Epidermal melanocyte (primary cell): ENCODE measurements around the gene TMEM41B.
"Not testable (repeated sequence)": the region's sequence is repeated elsewhere in the genome, so short reads cannot be mapped to it uniquely, and the experiment has no call there.

ENCODE experiments used
- DNase-seq: peaks from one replicate; pipeline ENCODE4 v3.0.0; 2011; ENCODE audit warnings: low spot score; ENCODE audit not compliant: insufficient read length

TMEM41B gene

GRCh38 chr11:9314291-9315077 is at the start of gene TMEM41B:
TMEM41B (minus strand) TSS chr11:9314593; CDS start chr11:9314441, 152 bp downstream.
- peak; percentile 97 for DNase-seq

DNA sequence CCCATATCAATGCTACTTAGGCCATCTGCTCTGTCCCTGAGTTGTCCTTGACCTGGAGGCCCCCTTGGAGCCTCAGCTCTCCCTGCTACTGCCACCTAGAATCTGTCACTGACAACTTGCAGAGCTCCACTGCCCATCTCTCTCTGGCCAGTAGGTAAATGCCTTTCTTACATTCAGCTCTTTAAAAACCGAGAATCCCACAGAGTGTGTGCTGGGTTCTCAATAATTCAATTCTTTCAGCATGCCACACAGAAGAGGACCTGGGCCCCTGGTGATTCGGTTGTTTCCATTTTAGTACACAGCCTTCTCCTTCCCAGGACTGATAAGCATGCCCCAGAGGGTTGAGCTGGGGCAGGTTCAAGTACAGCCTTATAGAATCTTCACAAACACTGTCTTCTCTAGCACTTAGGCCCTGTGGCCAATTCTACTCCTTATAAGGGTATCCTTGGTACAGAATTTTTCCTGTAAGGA is 48.0 kb upstream of the TMEM41B start:
- DNase-seq: no peak

DNA sequence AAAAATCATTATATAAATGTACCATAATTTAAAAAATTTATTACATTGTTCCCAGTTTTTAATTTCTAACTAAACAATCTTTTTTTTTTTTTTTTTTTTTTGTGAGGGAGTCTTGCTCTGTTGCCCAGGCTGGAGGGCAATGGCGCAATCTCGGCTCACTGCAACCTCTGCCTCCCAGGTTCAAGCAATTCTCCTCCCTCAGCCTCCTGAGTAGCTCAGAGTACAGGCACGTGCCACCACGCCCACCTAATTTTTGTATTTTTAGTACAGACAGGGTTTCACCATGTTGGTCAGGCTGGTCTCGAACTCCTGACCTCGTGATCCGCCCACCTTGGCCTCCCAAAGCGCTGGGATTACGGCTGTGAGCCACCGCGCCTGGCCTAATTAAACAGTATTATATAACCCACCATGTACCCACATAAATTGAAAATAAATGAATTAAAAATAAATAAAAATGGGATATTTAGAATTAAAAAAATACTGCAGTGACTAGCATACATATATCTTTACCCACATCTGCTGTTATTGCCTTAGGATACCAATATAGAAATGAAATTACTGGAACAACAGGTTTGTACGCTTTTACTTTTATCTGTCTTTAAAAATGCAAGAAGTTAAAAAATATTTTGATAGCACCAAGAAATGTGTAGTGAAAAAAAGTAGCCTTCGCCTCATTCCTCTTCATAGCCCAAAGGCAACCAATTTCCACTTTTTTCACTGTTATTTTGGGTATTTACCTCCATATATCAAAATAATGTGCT is 46.6 kb upstream of the TMEM41B start:
- not testable (repeated sequence) for DNase-seq

- no peak for DNase-seq
These were observed 42.6 kb upstream of the TMEM41B start for GRCh38 chr11:9357041-9357440.

- no peak for DNase-seq
These were observed 37.0 kb upstream of the TMEM41B start for GRCh38 chr11:9351321-9351881.

GRCh38 chr11:9347779-9348178 is 33.4 kb upstream of the TMEM41B start:
- not testable (repeated sequence) for DNase-seq

GRCh38 chr11:9347100-9347499 is 32.7 kb upstream of the TMEM41B start:
- no peak for DNase-seq

GRCh38 chr11:9344061-9344680 is 29.8 kb upstream of the TMEM41B start:
- no peak for DNase-seq

GRCh38 chr11:9341638-9342178 is 27.3 kb upstream of the TMEM41B start:
- no peak for DNase-seq

- DNase-seq: no peak
These were observed 18.3 kb upstream of the TMEM41B start for GRCh38 chr11:9332655-9333054.

- DNase-seq: no peak
These were observed 16.3 kb upstream of the TMEM41B start for GRCh38 chr11:9330387-9331384.

GRCh38 chr11:9320047-9320446 is 5.7 kb upstream of the TMEM41B start:
- DNase-seq: no peak

GRCh38 chr11:9319377-9320001 is 5.1 kb upstream of the TMEM41B start:
- DNase-seq: not testable (repeated sequence)

GRCh38 chr11:9318442-9319376 is 4.3 kb upstream of the TMEM41B start:
- DNase-seq: not testable (repeated sequence)

DNA sequence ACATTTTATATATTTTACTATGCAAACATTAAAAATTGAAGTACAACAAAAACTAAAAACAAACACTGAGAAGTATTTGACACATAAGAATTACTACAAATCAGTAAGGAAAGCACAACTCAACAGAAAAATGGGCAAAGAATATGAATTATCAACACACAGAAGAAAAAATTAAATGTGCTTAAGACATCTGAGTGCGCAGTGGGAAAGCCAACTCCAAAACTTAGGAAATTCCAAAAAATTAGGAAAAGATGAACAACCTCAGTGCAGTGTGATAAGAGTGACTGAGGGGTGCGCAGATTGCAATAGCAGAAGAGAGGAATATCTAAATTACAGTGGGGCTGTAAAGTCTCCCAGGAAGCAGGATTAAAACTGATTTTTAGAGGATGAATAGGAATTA is 1.9 kb upstream of the TMEM41B start:
- DNase-seq: no peak

DNA sequence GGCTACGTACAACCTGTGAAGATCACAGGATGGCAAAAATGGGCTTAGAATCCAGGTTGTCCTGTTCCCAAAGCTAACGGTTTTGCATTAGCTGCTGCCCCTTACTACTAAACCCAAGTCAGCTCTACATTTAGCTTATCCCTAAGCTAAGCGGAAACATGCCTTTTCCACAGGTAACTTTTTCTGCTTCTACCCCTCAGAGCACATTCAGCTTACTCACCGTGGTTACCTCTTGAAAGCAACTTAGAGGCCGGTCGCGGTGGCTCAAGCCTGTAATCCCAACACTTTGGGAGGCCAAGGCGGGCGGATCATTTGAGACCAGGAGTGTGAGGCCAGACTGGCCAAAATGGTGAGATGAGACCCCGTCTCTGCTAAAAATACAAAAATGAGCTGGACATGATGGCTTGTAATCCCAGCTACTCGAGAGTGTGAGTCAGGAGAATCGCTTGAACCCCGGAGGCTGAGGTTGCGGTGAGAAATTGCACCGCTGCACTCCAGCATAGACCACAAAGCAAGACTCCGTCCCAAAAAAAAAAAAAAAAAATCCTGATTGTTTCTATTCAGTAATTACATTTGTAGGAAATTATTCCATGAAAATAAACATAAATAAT is 790 bp upstream of the TMEM41B start:
- no peak for DNase-seq

DNA sequence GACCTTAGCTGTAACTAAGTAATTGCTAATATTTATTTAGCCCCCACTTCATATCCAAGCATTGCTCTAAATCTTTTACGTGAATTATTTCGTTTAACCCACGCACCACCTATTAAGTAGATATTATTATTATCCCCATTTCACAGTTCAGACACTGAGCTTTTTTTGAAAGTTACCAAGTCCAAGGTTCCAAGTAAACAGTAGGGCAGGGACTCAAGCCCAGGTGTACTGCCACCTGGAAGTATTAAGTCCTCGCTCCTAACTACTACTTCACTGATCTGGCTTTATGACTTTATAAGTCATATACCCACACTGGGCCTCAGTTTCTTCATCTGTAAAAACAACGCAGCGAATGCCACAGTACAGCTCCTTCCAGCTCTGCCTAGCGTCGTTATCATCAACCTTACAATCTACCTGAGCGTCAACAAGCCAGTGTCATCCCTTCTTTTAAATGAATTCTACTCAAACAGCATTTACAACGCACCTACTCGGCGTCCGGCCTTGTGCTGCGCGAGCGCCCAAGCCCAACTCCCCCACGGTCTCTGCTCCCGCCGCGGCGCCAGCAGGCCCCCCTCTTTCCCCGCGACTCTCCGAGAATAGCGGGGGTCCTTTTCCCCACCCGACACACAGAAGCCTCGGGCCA is 624 bp downstream of the TMEM41B start:
- no peak for DNase-seq
